Measurements from ENCODE around the gene CHMP4B.

Gene CHMP4B, protein sequence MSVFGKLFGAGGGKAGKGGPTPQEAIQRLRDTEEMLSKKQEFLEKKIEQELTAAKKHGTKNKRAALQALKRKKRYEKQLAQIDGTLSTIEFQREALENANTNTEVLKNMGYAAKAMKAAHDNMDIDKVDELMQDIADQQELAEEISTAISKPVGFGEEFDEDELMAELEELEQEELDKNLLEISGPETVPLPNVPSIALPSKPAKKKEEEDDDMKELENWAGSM

DNA sequence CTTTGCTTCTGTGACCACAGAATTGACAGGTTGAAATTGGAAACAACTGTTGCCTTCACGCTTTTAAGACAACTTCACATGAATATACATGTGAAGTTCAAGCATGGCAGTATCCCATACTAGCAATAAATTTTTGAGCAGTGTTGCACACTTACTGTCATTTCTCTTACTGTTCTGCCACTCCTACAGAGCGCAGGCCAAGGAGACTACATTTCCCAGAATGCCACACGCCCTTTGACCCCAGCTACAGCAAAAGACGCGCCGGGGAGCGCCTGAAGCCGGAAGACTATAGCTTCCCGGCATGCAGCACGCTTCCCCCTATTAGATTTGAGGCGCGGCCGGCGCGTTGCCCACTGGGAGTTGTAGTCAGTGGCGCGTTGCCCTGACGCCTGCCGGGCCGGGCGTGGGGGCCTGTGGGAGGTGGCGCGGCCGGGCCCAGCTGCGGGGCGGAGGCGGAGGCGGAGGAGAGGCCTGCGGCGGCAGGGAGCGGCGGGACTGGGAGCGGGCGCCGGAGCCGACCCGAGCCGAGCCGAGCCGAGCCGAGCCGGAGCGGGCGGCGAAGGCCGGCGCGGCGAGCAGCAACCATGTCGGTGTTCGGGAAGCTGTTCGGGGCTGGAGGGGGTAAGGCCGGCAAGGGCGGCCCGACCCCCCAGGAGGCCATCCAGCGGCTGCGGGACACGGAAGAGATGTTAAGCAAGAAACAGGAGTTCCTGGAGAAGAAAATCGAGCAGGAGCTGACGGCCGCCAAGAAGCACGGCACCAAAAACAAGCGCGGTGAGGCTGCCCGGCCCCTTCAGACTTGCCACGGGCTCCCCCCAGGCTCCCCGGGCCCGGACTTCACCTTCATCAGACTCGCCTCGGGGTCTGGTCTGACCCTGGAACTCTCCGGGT lies at the start of gene CHMP4B:
TSS of gene CHMP4B (plus strand) at position 464 of the 891 bp plus-strand sequence. CDS start at position 585, 121 bp downstream.
- ChIA-PET CTCF (interaction anchor here (0.6 to 2.2 kb wide), 7 partner anchors 11 to 404 kb away, joined by 3 to 15 read pairs (median 4); partner anchors contain the start of gene ZNF341), POLR2A (ENCODE audit: low non-redundant PET) (interaction anchor here (0.6 to 1.4 kb wide), 4 partner anchors 12 to 79 kb away, joined by 3 to 6 read pairs (median 4); no protein-coding TSS in a partner anchor)
- peak within 1 kb of the TSS; percentile 93 for H3K27ac ChIP-seq
- peak; percentile 100 for DNase-seq (ENCODE audit: low spot score)
- TF ChIP-seq, protein P1, sequence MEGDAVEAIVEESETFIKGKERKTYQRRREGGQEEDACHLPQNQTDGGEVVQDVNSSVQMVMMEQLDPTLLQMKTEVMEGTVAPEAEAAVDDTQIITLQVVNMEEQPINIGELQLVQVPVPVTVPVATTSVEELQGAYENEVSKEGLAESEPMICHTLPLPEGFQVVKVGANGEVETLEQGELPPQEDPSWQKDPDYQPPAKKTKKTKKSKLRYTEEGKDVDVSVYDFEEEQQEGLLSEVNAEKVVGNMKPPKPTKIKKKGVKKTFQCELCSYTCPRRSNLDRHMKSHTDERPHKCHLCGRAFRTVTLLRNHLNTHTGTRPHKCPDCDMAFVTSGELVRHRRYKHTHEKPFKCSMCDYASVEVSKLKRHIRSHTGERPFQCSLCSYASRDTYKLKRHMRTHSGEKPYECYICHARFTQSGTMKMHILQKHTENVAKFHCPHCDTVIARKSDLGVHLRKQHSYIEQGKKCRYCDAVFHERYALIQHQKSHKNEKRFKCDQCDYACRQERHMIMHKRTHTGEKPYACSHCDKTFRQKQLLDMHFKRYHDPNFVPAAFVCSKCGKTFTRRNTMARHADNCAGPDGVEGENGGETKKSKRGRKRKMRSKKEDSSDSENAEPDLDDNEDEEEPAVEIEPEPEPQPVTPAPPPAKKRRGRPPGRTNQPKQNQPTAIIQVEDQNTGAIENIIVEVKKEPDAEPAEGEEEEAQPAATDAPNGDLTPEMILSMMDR (conservative IDR thresholded peaks at IDR 0.05; ENCODE audit: low read depth), result no peak

GRCh38 chr20:33761698-33762250 lies 49.4 kb upstream of the CHMP4B start:
- no peak for DNase-seq (ENCODE audit: low spot score)
- no peak overlapping the region for H3K27ac ChIP-seq
- TF ChIP-seq, protein P1 (conservative IDR thresholded peaks at IDR 0.05; ENCODE audit: low read depth), result no peak
- POLR2A ChIA-PET (ENCODE audit: low non-redundant PET), result no interaction called here
- CTCF ChIA-PET, result no interaction called here

DNA sequence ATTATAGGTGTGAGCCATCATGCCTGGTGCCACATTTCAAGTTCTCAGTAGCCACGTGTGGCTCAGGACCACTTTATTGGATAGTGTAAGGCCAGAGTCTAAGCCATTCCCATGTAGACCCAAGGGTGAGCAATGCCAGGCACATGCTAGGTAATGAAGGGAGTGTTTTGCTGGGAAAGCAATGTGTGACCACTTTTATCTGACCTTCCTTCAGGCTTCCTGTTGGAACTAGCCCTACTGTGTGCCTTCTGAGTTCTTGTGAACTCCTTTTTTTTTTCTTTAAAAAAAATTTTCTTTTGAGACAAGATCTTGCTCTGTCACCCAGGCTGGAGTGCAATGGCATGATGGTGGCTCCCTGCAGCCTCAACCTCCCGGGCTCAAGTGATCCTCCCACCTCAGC lies 46.0 kb upstream of the CHMP4B start:
- no peak overlapping the region for H3K27ac ChIP-seq
- no peak for DNase-seq (ENCODE audit: low spot score)
- TF ChIP-seq, protein P1 (conservative IDR thresholded peaks at IDR 0.05; ENCODE audit: low read depth), result no peak
- ChIA-PET POLR2A (ENCODE audit: low non-redundant PET) (no interaction called here), CTCF (no interaction called here)

- CTCF ChIA-PET, result no interaction called here
- no peak for DNase-seq (ENCODE audit: low spot score)
Measured at GRCh38 chr20:33765592-33765991, 45.6 kb upstream of the CHMP4B start.

GRCh38 chr20:33766686-33767085 lies 44.5 kb upstream of the CHMP4B start:
- TF ChIP-seq, protein P1 (conservative IDR thresholded peaks at IDR 0.05; ENCODE audit: low read depth), result no peak
- ChIA-PET POLR2A (ENCODE audit: low non-redundant PET) (no interaction called here), CTCF (interaction anchor here (0.6 kb wide), 1 partner anchor 8 kb away, joined by 3 read pairs; no protein-coding TSS in a partner anchor)
- DNase-seq (ENCODE audit: low spot score), result no peak
- H3K27ac ChIP-seq, result no peak overlapping the region; the same call in 1 of the 2 replicates

More at GRCh38 chr20:33765592-33765991, 45.6 kb upstream of the CHMP4B start:
- TF ChIP-seq, protein P1 (conservative IDR thresholded peaks at IDR 0.05; ENCODE audit: low read depth), result no peak
- POLR2A ChIA-PET (ENCODE audit: low non-redundant PET), result no interaction called here
- no peak overlapping the region for H3K27ac ChIP-seq

- no peak for DNase-seq (ENCODE audit: low spot score)
- POLR2A ChIA-PET (ENCODE audit: low non-redundant PET), result no interaction called here
- H3K27ac ChIP-seq, result no peak overlapping the region
- TF ChIP-seq, protein P1 (conservative IDR thresholded peaks at IDR 0.05; ENCODE audit: low read depth), result no peak
- CTCF ChIA-PET, result interaction anchor here (0.6 kb wide), 1 partner anchor 509 kb away, joined by 3 read pairs; no protein-coding TSS in a partner anchor
Measured at GRCh38 chr20:33767777-33768138, 43.4 kb upstream of the CHMP4B start.

All from RWPE1 (cell line).